Neutrophil (primary cell): ENCODE measurements around the gene PIGZ.

ENCODE experiments used
- H3K27ac ChIP-seq: fragments of 200-600 bp; sonication (generic); 2 replicates; pipeline ENCODE4 v1.5.1; 2016; ENCODE audit warnings: mild to moderate bottlenecking, moderate library complexity
- H3K27me3 ChIP-seq: fragments of 200-600 bp; sonication (generic); 2 replicates; pipeline ENCODE4 v1.6.0; 2016; ENCODE audit warnings: mild to moderate bottlenecking
- H3K36me3 ChIP-seq: fragments of 200-600 bp; sonication (generic); 2 replicates; pipeline ENCODE4 v1.5.1; 2017
- H3K4me1 ChIP-seq, 2 experiments: fragments of 200-600 bp in 1 of 2; sonication (generic) in 1 of 2; 1 replicate in 1 of 2; 2 replicates in 1 of 2; pipeline versions ENCODE4 v1.5.1 to v1.6.1; 2013 to 2016; ENCODE audit warnings: low read depth in 1 of 2, low read length in 1 of 2, mild to moderate bottlenecking in 1 of 2, moderate library complexity in 1 of 2; ENCODE audit not compliant: control insufficient read depth in 1 of 2, insufficient read depth in 1 of 2
- H3K4me3 ChIP-seq, 2 experiments: fragments of 200-600 bp in 1 of 2; sonication (generic) in 1 of 2; 1 replicate in 1 of 2; 2 replicates in 1 of 2; pipeline ENCODE4 v1.5.1; 2013 to 2016; ENCODE audit warnings: low read depth in 1 of 2, low read length in 1 of 2, mild to moderate bottlenecking in 1 of 2, moderate library complexity in 1 of 2
- H3K9me3 ChIP-seq: fragments of 200-600 bp; sonication (generic); 2 replicates; pipeline ENCODE4 v1.5.1; 2016
- CTCF ChIP-seq: fragments of 200-600 bp; sonication (generic); IDR thresholded peaks from 2 replicates; pipeline ENCODE4 v1.5.1; 2016; ENCODE audit warnings: antibody characterized with exemption

Gene PIGZ

GRCh38 chr3:197003461-197004385, 35.1 kb upstream of the PIGZ start:
- H3K4me1 ChIP-seq, result peaks cover 11 to 19% of the 10 kb centered on the region in 2 experiments
- H3K4me3 ChIP-seq, result peak overlapping the region; percentile 48 to 58
- H3K27me3 ChIP-seq, result peaks cover 32% of the 10 kb centered on the region
- no peak overlapping the region for H3K27ac ChIP-seq
- H3K9me3 ChIP-seq, result no peaks in the 10 kb centered on the region
- no peaks in the 10 kb centered on the region for H3K36me3 ChIP-seq
- no peak for TF ChIP-seq CTCF

GRCh38 chr3:197002701-197003454, 34.2 kb upstream of the PIGZ start:
- Histone ChIP-seq H3K36me3 (no peaks in the 10 kb centered on the region), H3K27me3 (peaks cover 32% of the 10 kb centered on the region), H3K4me1 (peaks cover 11 to 19% of the 10 kb centered on the region in 2 experiments), H3K4me3 (peak overlapping the region; percentile 48 to 70), H3K9me3 (no peaks in the 10 kb centered on the region), H3K27ac (peak overlapping the region; percentile 27)
- TF ChIP-seq CTCF, result peak; percentile 78

GRCh38 chr3:197001972-197002700, 33.5 kb upstream of the PIGZ start:
- Histone ChIP-seq H3K9me3 (no peaks in the 10 kb centered on the region), H3K4me3 (peak overlapping the region; percentile 48 to 70), H3K36me3 (no peaks in the 10 kb centered on the region), H3K27ac (no peak overlapping the region), H3K4me1 (peaks cover 11 to 19% of the 10 kb centered on the region in 2 experiments), H3K27me3 (peaks cover 32% of the 10 kb centered on the region)
- no peak for TF ChIP-seq CTCF

GRCh38 chr3:197001106-197001971, 32.7 kb upstream of the PIGZ start:
- peaks cover 11 to 19% of the 10 kb centered on the region in 2 experiments for H3K4me1 ChIP-seq
- no peak overlapping the region for H3K4me3 ChIP-seq
- no peaks in the 10 kb centered on the region for H3K9me3 ChIP-seq
- no peak overlapping the region for H3K27ac ChIP-seq
- TF ChIP-seq CTCF, result no peak
- H3K36me3 ChIP-seq, result no peaks in the 10 kb centered on the region
- H3K27me3 ChIP-seq, result peaks cover 32% of the 10 kb centered on the region
